NCI-H1694 (cell line): ENCODE data around the gene SFRP4.
"Not testable (repeated sequence)": the region's sequence is repeated elsewhere in the genome, so short reads cannot be mapped to it uniquely, and the experiment has no call there.

ENCODE experiments used
- DNase-seq: peaks from one replicate; lab custom pipeline; 2025; lab: John Stamatoyannopoulos, UW

SFRP4 gene

DNA sequence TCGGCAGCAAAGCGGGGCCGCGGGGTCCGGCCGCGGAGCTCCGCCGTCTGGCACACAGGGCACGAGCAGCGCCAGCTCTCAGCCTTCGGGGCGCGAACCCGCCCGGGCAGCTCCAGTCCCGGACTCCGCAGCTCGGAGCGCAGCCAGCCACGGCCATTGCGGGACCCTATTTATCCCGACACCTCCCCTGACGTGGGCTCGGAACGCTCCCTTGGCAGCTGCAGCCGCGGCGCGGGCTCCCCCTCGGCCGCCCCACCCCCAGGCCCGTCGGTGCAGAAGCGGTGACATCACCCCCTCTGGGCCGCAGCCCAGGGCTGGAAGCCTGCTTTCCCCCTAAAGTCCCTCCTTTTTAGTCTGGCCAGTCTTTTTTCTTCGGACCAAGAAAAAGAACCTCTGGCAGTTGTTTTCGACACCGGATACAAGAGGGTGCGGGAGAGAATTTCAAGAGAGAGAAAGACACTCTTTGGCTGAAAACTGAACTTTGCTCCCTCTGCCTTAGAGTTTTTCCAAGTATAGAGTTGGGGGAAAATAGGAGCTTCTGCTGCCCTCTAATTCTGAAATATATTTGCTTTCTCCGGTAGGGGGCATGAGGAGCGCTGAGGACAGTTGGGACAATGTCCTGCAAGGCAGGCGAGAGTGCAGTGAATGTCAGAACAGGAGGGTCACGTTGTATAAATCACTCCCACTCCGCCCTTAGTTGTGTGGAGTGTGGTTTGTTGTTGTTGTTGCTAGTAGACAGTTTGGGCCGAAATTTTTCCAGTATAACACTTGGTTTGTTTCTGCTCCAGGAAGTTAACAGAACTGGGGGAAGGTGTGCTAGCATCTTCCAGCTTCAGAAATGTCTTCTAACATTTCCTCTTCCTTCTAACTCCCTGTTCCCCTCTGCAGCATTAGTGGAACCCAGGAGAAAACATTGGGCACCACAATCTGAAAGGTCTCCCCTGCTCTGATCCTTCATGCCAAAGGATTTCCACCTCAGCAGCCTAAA, at the start of gene SFRP4:
Gene SFRP4, minus strand, starts transcription at position 145 of the 988 bp plus-strand sequence. CDS start 280 bp downstream, outside the sequence.
- peak; percentile 23 for DNase-seq

DNA sequence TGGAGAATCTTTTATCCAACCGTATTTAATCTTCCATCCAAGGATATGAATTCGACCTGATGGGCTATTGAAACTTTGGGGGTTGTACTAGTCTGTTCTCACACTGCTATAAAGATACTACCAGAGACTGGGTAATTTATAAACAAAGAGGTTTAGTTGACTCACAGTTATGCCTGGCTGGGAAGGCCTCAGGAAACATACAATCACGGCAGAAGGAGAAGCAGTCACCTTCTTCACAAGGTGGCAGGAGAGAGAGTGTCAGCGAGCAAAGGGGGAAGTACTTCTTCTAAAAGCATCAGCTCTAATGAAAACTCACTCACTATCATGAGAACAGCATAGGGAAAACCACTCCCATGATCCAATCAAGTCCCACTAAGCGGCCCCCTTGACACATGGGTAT, 47.6 kb upstream of the SFRP4 start:
- DNase-seq: no peak

DNA sequence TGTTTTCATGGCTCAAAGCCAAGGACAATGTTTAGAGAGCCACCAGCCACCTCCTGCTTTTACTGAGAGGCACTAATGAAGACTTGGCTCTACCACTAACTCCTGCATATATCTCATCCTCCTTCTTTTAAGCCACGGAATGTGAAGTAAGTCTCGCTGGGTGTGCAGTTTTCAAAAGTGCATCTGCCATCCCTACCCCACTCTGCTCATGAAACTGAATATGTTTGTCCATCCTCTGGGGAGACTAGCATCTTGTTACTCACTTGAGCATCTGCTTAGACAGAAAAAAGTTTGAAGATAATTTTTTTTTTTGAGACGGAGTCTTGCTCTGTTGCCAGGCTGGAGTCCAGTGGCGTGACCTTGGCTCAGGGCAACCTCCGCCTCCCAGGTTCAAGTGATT, 44.6 kb upstream of the SFRP4 start:
- no peak for DNase-seq

DNA sequence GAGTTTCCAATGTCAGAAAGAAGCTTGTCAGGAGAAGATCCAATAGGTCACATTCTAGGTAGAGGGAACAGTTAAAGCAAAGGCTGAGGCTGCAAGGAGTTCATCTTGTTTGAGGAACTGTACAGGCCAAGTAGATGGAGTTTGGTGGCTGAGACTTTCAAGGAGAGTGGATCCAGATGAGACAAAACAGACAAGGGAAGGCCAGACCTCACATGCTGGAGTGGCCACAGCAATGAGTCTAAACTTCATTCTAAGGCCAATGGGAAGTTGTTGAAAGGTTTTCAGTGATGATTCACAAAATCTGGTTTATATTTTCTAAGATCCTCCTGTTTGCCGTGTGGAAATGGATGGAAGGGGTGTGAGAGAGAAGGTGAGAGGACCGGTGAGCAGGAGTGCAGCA, 43.9 kb upstream of the SFRP4 start:
- DNase-seq: no peak

DNA sequence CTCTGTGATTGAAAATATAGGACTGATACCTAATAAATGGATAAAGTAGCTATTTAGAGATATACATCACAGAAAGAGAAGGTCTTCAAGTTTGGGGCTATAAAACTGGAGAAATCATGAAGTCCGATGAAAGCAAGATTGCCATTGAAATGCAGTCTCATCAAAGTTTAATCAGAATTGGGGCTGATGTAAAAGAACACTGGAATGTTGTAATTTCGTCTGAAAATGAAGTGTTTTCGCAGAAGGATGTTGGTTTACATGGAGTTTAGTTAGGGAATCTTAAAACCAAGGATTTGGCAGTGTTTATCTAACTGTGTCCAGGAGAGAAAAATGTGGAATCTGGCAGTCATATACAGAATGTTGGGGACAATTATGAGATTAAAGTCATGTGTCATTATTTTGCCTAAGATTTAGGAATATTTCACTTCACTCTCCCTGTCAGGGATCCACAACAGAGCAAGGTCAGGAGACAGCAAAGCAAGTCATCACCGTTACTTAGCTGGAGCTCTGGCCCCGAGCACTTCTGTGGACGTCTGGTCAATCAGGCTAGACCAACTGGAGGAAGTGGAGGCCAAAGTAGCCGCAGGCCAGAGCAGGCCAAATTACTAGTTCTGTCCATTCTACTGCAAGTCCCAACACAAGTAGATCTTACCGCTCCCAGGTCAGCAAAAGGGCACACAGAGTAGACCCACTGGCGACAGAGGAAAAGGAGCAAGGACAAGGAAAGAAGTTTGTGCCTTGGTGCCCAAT, 40.8 kb upstream of the SFRP4 start:
- no peak for DNase-seq

DNA sequence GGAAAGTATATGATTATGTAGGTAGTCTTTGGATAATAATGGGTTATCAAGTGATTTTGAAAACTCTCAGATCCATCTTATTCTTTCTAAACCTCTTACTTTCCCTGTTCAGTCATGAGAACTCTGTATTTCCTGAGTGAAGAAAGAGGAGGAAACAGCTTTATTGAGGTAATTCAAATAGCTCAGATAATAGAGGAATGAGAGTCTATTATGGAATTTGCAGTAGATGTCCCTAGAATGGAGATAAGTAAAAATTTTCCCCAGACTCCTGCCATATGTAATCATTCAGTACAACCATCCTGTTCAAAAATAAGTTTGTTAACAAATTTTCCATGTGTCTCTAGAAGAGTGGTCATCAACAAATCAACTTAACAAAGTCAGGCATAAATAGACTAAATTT, 40.2 kb upstream of the SFRP4 start:
- DNase-seq: no peak

DNA sequence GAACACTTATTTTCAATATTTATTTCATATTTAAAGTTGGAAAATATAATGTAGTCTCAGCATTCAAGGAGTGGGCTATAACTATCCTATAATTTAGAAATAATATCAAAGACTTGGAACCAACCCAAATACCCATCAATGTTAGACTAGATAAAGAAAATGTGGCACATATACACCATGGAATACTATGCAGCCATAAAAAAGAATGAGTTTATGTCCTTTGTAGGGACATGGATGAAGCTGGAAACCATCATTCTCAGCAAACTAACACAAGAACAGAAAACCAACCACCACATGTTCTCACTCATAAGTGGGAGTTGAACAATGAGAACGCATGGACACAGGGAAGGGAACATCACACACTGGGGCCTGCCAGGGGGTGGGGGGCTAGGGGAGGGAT, 37.6 kb upstream of the SFRP4 start:
- not testable (repeated sequence) for DNase-seq

DNA sequence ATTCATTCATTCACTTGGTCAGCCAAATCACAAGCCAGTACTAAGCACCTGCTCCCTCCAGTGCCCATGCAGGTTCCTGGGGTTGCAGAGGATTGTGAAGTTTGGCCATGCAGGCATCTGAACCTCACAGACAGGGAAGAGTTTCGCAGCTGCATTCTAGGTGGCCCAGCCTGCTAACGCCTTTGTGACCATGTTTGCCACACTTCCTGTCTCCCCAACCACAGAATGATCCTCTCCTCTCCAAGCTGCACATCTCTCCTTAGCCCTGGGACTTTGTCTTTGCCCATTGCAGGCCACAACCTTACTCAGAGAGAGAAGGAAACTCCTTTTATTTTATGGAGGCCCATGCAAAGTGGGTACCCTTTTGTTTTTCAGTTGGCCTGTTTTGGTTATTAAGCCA, 35.6 kb upstream of the SFRP4 start:
- no peak for DNase-seq

DNA sequence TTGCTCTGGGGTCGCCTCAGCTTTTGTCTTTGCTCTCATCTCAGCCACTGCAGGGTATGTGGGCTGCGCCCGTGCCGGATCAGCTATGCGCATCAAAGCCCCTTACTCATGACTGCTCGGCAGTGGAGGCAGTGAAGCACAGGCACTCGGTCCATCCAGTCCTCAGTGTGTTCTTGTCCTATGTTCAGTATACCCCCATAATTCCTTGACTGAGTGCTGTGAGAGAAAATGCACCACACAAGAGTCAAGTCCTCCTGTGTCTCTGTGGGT, 31.3 kb upstream of the SFRP4 start:
- no peak for DNase-seq

DNA sequence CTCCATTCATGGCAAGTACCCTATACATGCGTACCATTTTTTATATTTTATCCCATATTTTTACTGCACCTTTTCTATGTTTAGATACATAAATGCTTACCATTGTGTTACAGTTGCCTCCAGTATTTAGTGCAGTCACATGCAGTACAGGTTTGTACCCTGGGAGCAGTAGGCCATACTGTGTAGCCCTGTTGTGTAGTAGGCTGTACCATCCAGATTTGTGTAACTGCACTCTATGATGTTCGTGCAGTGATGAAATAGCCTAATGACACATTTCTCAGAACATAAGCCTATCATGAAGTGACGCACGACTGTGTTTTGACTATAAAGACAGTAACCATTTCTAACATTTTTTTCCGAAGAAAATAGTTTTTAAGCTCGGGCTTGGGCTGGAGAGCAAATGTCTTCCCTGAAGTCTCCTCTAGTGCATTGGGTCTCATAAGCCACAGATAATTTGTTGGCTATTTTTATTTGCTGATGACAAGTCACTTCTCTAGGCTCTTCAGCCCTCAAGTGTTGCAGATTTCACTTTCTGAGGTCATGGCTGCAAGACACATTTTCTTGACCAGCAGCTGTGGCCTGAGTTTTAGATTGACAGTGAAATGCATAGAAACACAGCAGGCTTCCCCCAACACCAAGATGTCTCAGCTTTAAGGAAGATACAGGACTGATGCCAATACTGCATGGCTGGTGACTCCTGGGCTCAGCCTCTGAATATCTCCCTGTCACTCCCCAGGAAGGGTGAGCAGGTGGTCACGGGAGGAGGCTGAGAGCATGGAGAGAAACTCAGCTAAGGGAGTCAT, 30.7 kb upstream of the SFRP4 start:
- no peak for DNase-seq

DNA sequence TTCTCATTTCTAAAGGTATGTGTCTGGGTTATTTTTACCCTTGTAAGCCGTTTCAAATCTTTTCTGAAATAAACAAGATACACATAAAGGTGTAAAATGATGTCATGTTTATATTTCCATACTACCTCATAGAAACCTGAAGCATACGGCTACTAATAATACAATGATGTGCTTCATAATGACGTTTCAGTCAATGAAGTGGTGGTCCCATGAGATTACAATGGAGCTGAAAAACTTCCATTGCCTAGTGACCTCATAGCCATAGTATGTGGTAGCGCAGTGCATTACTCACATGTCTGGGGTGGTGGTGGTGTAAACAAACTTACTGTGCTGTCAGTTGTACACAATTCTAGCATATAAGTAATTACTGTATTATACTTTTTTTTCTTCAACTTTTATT, 28.7 kb upstream of the SFRP4 start:
- no peak for DNase-seq

DNA sequence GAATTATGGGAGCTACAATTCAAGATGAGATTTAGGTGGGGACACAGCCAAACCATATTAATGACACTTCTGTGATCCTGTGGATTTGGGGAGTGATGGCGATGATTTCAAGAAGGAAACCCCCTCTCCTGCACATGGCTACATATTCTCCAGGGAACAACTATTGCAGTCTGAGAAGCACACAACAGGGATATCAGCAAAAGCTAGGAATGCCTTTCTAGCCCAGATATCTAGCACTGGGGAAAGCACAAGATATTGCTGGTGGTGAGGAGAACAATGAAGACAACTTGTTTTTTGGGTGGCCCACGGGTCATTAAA, 28.1 kb upstream of the SFRP4 start:
- DNase-seq: no peak

DNA sequence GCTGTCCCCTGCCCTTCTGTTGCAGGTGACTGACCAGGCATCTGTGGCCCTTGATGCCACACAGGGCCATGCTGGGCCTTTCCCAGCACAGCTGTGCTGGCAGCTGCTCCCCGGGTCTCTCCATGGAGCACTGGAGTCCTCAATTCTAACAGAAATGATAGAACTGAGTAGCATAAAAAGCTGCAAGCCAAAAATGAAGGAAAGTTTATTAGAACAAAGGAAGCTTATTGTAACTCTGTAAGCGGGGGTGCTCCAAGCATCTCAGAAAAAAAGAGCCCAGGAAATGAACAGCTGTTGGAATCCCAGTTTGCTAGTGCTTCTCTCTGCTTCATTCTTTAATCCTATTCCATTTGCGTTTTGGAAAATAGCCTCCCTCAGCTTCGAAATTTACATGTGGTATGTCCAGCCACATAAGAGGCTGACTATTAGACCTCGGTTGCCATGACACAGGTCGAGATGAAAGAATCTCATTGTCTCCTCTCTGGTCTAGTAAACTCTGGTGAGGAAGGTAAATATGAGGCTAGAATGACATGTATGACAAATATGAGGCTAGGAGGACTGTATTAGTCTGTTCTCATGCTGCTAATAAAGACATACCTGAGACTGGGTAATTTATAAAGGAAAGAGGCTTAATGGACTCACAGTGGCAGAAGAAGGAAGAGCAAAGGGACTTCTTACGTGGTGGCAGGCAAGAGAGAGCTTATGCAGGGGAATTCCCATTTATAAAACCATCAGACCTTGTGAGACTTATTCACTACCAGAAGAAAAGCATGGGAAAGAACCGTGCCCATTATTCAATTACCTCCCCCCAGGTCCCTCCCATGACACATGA, 27.5 kb upstream of the SFRP4 start:
- DNase-seq: no peak

DNA sequence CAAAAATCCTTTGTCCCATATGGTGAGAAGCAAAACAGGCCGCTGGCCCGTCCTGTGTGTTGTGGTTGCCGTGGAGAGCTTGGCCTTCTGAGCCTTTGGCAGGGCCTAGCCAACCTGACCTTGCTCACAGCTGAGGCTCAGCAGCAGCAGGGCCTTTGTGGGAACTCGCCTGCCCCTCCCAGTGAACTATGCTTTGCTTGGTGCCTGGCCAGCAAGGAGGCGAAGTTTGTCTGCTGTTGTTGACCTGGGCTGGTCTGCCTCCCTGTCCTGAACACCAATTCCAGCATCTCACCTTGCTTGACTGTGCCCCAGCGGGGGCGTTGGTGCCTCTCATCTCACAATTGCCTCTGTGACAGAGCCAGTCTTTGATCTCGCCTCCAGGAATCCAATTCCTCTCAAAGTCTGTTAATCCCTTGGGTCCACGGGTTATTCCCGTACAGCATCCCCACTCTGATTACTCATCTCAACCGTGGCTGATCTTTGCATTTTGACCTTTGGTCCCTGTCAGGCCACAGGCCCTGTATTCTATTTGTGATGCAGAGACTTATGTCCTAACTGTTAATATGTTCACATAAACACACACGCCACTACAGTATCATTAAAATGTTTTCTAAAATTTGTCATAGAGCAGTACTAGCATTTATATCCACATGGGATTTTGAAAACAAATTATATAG, 26.5 kb upstream of the SFRP4 start:
- no peak for DNase-seq

DNA sequence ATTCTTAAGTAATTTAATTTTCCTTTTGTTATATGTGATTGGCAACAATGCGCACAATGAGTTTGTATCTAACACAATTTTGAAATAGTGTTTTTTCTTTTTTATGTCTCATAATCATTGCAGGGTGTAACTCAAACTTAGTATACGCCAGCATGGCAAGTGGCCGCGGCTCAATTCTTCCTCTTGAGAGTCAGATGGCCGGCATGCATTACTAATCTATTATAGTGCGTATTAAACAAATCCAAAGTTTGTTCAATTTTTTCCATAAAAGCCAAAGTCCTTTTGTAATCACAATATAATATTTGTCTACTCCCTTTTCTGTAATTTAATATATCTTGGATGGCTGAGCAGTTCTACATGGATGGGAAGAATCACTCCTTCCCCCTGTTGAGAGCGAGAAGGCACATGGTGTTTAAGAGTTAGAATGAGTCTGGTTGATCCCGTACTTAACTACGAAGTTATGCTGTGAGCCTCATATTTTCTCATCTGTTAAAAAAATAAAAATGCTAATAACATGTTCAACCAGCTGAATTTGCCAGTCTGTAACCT, 16.5 kb upstream of the SFRP4 start:
- DNase-seq: no peak

DNA sequence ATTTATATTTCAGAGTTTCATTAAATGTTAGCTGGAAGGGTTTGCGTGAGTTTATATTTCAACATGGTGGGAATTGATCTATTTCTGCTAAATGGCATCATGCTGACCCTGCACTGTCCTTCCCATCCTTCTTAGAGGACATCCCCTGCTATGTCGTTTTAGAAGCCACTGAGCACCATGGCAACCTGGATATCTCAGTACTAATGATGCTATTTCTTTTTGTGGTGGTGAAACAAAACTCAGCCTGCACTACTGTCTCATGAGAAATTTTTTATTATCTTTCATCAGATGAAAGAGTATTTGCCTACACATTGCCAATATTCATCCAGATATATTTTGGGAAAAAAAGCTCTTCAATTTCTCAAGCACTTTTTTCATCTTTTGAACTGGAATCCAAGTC, 15.9 kb upstream of the SFRP4 start:
- no peak for DNase-seq

DNA sequence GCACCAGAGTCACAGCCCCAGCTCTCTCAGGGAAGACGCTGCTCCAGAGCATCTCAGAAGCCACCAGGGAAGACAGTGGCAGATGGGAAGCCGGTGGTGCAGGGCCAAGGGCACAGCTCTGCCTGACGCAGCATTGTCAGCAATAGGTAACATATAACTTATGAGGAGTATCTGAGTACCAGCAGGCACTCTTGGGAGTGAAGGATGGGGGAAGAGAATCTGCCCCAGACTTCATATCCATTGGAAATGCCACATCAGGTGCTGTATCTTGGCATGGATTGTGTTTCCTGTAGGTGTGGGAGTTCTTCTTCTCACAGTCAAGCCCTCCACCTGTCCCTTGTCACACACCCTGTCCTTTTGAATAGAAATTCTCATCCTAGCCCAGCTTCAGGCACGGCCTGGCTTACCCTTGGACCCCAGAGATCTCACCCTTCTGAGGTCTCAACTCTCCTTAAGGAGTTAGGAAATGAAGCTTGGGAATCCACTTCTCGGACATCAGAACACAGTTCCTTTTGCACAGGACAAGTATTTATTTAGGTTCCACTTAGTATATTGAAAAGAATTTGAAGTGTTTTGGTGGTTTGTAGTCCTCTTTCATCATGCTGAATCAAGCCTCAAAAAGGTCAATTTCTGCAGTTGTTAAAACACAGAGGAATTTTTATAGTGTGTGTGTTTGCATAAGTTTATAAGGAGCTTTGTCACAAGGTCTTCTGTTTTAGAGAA, 13.8 kb upstream of the SFRP4 start:
- no peak for DNase-seq

DNA sequence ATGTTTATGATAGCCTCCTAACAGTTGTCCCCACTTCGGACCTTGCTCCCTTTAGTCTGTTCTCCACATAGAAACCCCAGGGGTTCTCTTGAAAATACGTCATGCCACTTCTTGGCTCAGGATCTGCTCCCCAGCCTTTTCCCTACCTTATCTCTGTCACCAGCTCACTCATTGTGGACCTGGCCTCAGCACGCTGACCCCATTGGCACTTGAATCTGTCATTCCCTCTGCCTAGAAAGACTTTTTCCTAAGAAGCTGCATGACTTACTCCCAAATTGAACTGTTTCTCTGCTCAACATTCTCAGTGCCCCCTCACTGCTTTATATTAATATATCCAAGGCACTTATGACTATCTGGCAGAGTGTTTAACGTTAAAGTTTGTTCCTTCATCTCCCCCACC, 12.3 kb upstream of the SFRP4 start:
- DNase-seq: no peak

DNA sequence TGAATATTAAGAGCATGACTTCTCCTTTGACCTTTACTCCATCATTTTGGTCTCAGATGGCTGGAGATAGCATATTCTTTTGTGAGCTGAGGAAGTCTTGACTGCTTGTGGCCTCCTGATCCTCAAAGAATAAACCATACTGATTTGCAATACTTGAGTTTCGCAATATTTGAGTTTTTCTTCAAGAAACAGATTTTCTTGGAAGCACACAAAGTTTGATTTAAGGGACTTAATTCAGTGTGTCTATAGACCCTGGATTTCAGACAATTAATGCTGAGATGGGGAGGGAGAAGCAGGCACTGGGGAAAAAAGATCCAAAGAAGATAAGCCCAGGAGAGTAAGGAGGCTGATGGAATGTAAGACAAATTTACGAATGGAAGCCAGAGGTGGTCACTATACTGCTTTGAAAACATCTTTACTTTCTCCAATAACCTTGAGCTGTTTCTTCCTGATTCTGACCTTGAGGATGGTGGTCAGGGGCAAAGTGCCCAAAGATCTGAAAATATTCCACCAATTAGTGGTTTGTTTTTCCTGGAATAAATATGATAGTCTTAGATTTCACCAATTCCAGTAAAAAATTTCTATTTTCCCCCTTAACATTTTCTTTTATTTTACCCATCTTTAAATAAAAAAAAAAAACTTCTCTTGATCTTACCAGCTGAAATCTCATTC, 11.3 kb upstream of the SFRP4 start:
- DNase-seq: no peak

DNA sequence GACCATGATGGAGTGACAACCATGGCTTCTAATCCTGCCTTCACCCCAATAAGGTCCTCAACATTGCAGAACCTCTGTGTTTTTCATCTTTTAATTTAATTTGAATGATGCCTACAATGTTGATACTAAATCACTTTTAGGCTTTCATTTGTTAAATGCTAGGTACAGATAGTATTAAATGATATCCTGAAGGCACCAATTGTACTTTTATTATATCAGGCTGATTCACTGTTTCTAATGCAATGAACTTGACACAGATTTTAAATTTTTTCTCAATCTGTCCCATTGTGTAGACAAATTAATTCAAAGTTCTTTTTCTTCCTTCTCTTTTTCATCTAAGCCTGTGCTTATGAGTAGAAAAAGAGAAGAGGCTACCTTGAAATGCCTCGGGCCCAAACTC, 9.0 kb upstream of the SFRP4 start:
- no peak for DNase-seq
